GM19193 (cell line): ENCODE data around the gene PFKFB1.

Source experiments
- POLR2A ChIP-seq: IDR thresholded peaks from 4 replicates; pipeline ENCODE4 v1.6.1; 2011; ENCODE audit not compliant: insufficient read depth, insufficient read length; ENCODE audit errors: extremely low read depth

The PFKFB1 gene

GRCh38 chrX:54994099-54994498 is at the start of gene PFKFB1:
Gene PFKFB1 (minus strand): TSS chrX:54994188. CDS start chrX:54994007, 181 bp downstream.
- no peak for TF ChIP-seq POLR2A

- TF ChIP-seq POLR2A = no peak
Observed at GRCh38 chrX:55041514-55041913, 47.5 kb upstream of the PFKFB1 start.

GRCh38 chrX:55039471-55039870 is 45.5 kb upstream of the PFKFB1 start:
- TF ChIP-seq POLR2A = no peak

- TF ChIP-seq POLR2A = no peak
Observed at GRCh38 chrX:55033429-55033828, 39.4 kb upstream of the PFKFB1 start.

- no peak for TF ChIP-seq POLR2A
Observed at GRCh38 chrX:55030271-55031205, 36.5 kb upstream of the PFKFB1 start, which contains the start of gene ALAS2. Gene ALAS2 (minus strand): TSS chrX:55030977. CDS start chrX:55026000, 4,977 bp downstream.

GRCh38 chrX:55029291-55029690 is 35.3 kb upstream of the PFKFB1 start:
- TF ChIP-seq POLR2A = no peak

GRCh38 chrX:55028611-55029010 is 34.6 kb upstream of the PFKFB1 start:
- no peak for TF ChIP-seq POLR2A

GRCh38 chrX:55028040-55028439 is 34.1 kb upstream of the PFKFB1 start:
- no peak for TF ChIP-seq POLR2A

- TF ChIP-seq POLR2A = no peak
Observed at GRCh38 chrX:55026840-55027239, 32.9 kb upstream of the PFKFB1 start.

- no peak for TF ChIP-seq POLR2A
Observed at GRCh38 chrX:55026143-55026542, 32.2 kb upstream of the PFKFB1 start.

- TF ChIP-seq POLR2A = no peak
Observed at GRCh38 chrX:55014897-55015299, 20.9 kb upstream of the PFKFB1 start.

GRCh38 chrX:55011294-55011693 is 17.3 kb upstream of the PFKFB1 start:
- TF ChIP-seq POLR2A = no peak

- no peak for TF ChIP-seq POLR2A
Observed at GRCh38 chrX:55008571-55009358, 14.8 kb upstream of the PFKFB1 start.

GRCh38 chrX:55007656-55008055 is 13.7 kb upstream of the PFKFB1 start:
- TF ChIP-seq POLR2A = no peak

- TF ChIP-seq POLR2A = no peak
Observed at GRCh38 chrX:55006827-55007621, 13.0 kb upstream of the PFKFB1 start.
